ENCODE data around the gene CYB5R3.
"Not testable (repeated sequence)": the region's sequence is repeated elsewhere in the genome, so short reads cannot be mapped to it uniquely, and the experiment has no call there.

Gene CYB5R3

GRCh38 chr22:42608823-42609361, 40.3 kb downstream of the CYB5R3 start:
- H3K4me2 ChIP-seq (ENCODE audit: low read length) = no peak overlapping the region
- H2AFZ ChIP-seq = no peak overlapping the region
- H3K9me3 ChIP-seq (ENCODE audit: control insufficient read depth, low read length) = no peaks in the 10 kb centered on the region
- H3K36me3 ChIP-seq (ENCODE audit: control insufficient read depth, insufficient read depth, low read length) = no peaks in the 10 kb centered on the region
- peaks cover 3% of the 10 kb centered on the region for H3K4me1 ChIP-seq
- no peak for TF ChIP-seq CTCF (IDR thresholded peaks at IDR 0.05)
- H3K9ac ChIP-seq = no peak overlapping the region
- no peaks in the 10 kb centered on the region for H3K27me3 ChIP-seq (ENCODE audit: control insufficient read depth, insufficient read depth, low read length)
- H3K79me2 ChIP-seq = peaks cover 71% of the 10 kb centered on the region
- H3K4me3 ChIP-seq (ENCODE audit: low read depth, low read length) = no peak overlapping the region
- no peak overlapping the region for H3K27ac ChIP-seq

GRCh38 chr22:42608136-42608822, 40.9 kb downstream of the CYB5R3 start:
- Histone ChIP-seq H3K4me1 (peaks cover 3% of the 10 kb centered on the region), H3K4me2 (ENCODE audit: low read length) (no peak overlapping the region), H3K4me3 (ENCODE audit: low read depth, low read length) (no peak overlapping the region), H3K9ac (no peak overlapping the region), H3K79me2 (peaks cover 70% of the 10 kb centered on the region), H3K9me3 (ENCODE audit: control insufficient read depth, low read length) (no peaks in the 10 kb centered on the region), H2AFZ (no peak overlapping the region), H3K27me3 (ENCODE audit: control insufficient read depth, insufficient read depth, low read length) (no peaks in the 10 kb centered on the region), H3K27ac (no peak overlapping the region), H3K36me3 (ENCODE audit: control insufficient read depth, insufficient read depth, low read length) (no peaks in the 10 kb centered on the region)
- TF ChIP-seq CTCF (IDR thresholded peaks at IDR 0.05) = no peak

- H3K9me3 ChIP-seq (ENCODE audit: control insufficient read depth, low read length); H3K36me3 ChIP-seq (ENCODE audit: control insufficient read depth, insufficient read depth, low read length); H3K9ac ChIP-seq; H3K4me2 ChIP-seq (ENCODE audit: low read length); H3K4me1 ChIP-seq; H3K4me3 ChIP-seq (ENCODE audit: low read depth, low read length); H2AFZ ChIP-seq; H3K27ac ChIP-seq; H3K27me3 ChIP-seq (ENCODE audit: control insufficient read depth, insufficient read depth, low read length): not testable (repeated sequence)
- H3K79me2 ChIP-seq = peaks cover 63% of the 10 kb centered on the region
Observed at GRCh38 chr22:42607641-42608040, 41.6 kb downstream of the CYB5R3 start.

GRCh38 chr22:42604403-42604802, 44.8 kb downstream of the CYB5R3 start:
- TF ChIP-seq CTCF (IDR thresholded peaks at IDR 0.05) = no peak
- Histone ChIP-seq H3K4me1 (no peaks in the 10 kb centered on the region), H3K36me3 (ENCODE audit: control insufficient read depth, insufficient read depth, low read length) (no peaks in the 10 kb centered on the region), H3K79me2 (peaks cover 44% of the 10 kb centered on the region), H3K27ac (no peak overlapping the region), H2AFZ (no peak overlapping the region), H3K4me3 (ENCODE audit: low read depth, low read length) (no peak overlapping the region), H3K27me3 (ENCODE audit: control insufficient read depth, insufficient read depth, low read length) (no peaks in the 10 kb centered on the region), H3K9me3 (ENCODE audit: control insufficient read depth, low read length) (no peaks in the 10 kb centered on the region), H3K4me2 (ENCODE audit: low read length) (no peak overlapping the region), H3K9ac (no peak overlapping the region)

GRCh38 chr22:42603427-42603826, 45.8 kb downstream of the CYB5R3 start:
- H3K9ac ChIP-seq = no peak overlapping the region
- no peaks in the 10 kb centered on the region for H3K27me3 ChIP-seq (ENCODE audit: control insufficient read depth, insufficient read depth, low read length)
- no peaks in the 10 kb centered on the region for H3K9me3 ChIP-seq (ENCODE audit: control insufficient read depth, low read length)
- H2AFZ ChIP-seq = no peak overlapping the region
- H3K4me1 ChIP-seq = no peaks in the 10 kb centered on the region
- no peak overlapping the region for H3K4me3 ChIP-seq (ENCODE audit: low read depth, low read length)
- TF ChIP-seq CTCF (IDR thresholded peaks at IDR 0.05) = no peak
- H3K27ac ChIP-seq = no peak overlapping the region
- H3K4me2 ChIP-seq (ENCODE audit: low read length) = no peak overlapping the region
- peaks cover 40% of the 10 kb centered on the region for H3K79me2 ChIP-seq
- no peaks in the 10 kb centered on the region for H3K36me3 ChIP-seq (ENCODE audit: control insufficient read depth, insufficient read depth, low read length)

Data from parathyroid adenoma (tissue), 2 donors.